Adipocyte (in vitro differentiated cells): ENCODE results near the gene EFNB3.

Source experiments
- DNase-seq: peaks from one replicate; pipeline ENCODE4 v3.0.0-alpha.2; 2015; ENCODE audit warnings: low read depth
- H3K27me3 ChIP-seq: replicated peaks from 2 replicates; pipeline ENCODE4 v1.7.0; 2013; ENCODE audit warnings: mild to moderate bottlenecking, low read length, moderate library complexity; ENCODE audit not compliant: control insufficient read depth, insufficient read depth
- H3K36me3 ChIP-seq: 2 replicates; pipeline ENCODE4 v1.7.0; 2013; ENCODE audit warnings: low read length, mild to moderate bottlenecking, moderate library complexity; ENCODE audit not compliant: control insufficient read depth, insufficient read depth, severe bottlenecking
- H3K4me1 ChIP-seq: 2 replicates; pipeline ENCODE4 v1.7.0; 2013; ENCODE audit warnings: mild to moderate bottlenecking, low read length, moderate library complexity; ENCODE audit not compliant: control insufficient read depth, insufficient read depth
- H3K4me3 ChIP-seq: 2 replicates; pipeline ENCODE4 v1.7.0; 2013; ENCODE audit warnings: mild to moderate bottlenecking, low read length, moderate library complexity
- H3K9ac ChIP-seq: 2 replicates; pipeline ENCODE4 v1.7.0; 2013; ENCODE audit warnings: mild to moderate bottlenecking, low read length, moderate library complexity
- H3K9me3 ChIP-seq: 2 replicates; pipeline ENCODE4 v1.7.0; 2013; ENCODE audit warnings: mild to moderate bottlenecking, low read length, moderate library complexity; ENCODE audit not compliant: control insufficient read depth

Gene EFNB3

DNA sequence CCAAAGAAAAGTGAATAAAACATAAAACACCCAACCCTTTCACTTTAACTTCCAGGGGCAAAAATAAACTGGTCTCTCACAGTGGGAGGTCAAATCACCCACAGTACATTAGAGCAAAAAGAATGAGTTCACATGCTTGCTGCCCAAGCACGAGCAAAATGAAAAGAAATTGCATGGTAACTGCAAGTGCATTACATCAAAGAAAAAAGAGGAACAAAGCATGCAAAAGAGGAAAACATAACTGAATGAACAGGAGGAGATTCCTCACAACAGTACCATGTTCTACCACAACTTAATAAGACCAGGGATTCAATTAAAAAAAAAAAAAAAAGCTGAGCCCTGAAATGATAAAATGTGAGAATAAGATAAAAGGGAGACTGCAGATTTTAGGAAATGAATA, 24.8 kb downstream of the EFNB3 start:
- no peaks in the 10 kb centered on the region for H3K9me3 ChIP-seq
- H3K27me3 ChIP-seq = peaks cover 24% of the 10 kb centered on the region
- H3K9ac ChIP-seq = no peak overlapping the region
- no peaks in the 10 kb centered on the region for H3K36me3 ChIP-seq
- H3K4me3 ChIP-seq = no peak overlapping the region
- H3K4me1 ChIP-seq = no peaks in the 10 kb centered on the region
- no peak for DNase-seq

DNA sequence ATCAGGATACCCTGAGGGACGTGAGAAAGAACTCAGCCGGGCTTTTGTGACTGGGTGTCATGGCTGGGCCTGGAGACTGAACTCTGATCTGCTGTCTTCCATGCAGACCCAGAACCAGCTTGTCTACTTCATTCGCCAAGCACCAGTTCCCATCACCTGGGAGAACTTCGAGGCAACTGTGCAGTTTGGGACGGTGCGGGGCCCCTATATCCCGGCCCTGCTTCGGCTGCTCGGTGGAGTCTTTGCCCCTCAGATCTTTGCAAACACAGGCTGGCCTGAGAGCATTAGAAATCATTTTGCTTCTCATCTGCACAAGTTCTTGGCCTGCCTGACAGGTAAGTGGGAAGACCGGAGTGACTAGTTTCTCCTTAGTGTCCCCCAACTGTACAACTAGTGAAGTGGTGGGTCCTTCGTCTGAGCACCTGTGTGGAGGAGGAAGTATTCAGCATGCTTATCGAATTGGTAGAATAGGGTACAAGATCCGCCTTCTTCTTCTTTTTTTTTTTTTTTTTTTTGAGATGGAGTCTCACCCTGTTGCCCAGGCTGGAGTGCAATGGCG, 28.1 kb downstream of the EFNB3 start:
- Histone ChIP-seq H3K4me1 (no peaks in the 10 kb centered on the region), H3K36me3 (no peaks in the 10 kb centered on the region), H3K9ac (no peak overlapping the region), H3K27me3 (peaks cover 28% of the 10 kb centered on the region), H3K9me3 (no peaks in the 10 kb centered on the region), H3K4me3 (no peak overlapping the region)
- DNase-seq = no peak

DNA sequence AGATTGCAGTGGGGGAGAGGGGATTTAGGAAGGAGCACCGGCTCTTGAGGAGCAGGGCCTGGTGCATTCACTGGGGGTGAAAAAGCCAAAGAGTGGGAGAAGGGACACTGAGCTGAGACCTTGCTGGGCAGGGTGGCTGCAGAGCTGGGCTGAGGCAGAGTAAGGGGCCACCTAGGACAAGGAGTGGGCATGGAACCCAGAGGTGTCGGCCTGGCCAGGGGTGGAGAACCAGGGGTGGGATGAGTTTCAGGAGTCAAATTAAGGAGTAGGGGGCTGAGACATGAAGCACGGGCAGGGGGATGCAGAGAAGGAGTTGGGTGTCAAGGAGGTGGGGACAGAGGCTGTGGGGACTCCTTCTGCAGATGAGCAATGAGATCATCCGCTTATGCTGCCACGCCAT, 32.6 kb downstream of the EFNB3 start:
- peaks cover 42% of the 10 kb centered on the region for H3K27me3 ChIP-seq
- DNase-seq = no peak

GRCh38 chr17:7739746-7740145, 34.7 kb downstream of the EFNB3 start:
- H3K9me3 ChIP-seq = no peaks in the 10 kb centered on the region
- no peak overlapping the region for H3K9ac ChIP-seq
- peaks cover 8% of the 10 kb centered on the region for H3K4me1 ChIP-seq
- no peaks in the 10 kb centered on the region for H3K36me3 ChIP-seq
- DNase-seq = no peak
- H3K27me3 ChIP-seq = peaks cover 33% of the 10 kb centered on the region
- H3K4me3 ChIP-seq = no peak overlapping the region

More for the DNA sequence above, 32.6 kb downstream of the EFNB3 start:
- Histone ChIP-seq H3K9me3 (no peaks in the 10 kb centered on the region), H3K4me1 (no peaks in the 10 kb centered on the region), H3K9ac (no peak overlapping the region), H3K4me3 (no peak overlapping the region), H3K36me3 (no peaks in the 10 kb centered on the region)

DNA sequence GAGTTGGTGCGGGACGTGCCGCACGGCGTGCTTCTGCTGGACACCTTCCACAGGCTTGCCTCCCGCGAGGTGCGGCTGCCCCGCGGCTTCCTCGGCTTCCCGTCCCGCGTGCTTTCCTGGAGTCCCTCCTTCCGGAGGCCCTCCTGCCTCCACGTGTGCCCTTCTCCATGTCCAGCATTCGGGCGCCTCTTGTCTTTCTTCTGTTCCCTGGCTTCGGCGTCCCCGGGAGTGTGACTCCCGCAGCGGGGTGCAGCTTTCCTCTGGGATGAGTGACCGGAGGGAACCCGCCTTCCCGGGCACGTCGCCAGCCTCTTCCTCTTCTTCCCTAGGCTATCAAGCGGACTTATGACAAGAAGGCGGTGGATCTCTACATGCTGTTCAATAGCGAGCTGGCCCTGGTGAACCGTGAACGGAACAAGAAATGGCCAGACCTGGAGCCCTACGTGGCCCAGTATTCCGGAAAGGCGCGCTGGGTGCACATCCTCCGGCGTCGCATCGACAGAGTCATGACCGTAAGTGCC, 35.5 kb downstream of the EFNB3 start:
- no peak overlapping the region for H3K9ac ChIP-seq
- no peak for DNase-seq
- H3K27me3 ChIP-seq = peaks cover 33% of the 10 kb centered on the region
- H3K4me1 ChIP-seq = peaks cover 12% of the 10 kb centered on the region
- no peaks in the 10 kb centered on the region for H3K36me3 ChIP-seq
- no peak overlapping the region for H3K4me3 ChIP-seq
- H3K9me3 ChIP-seq = no peaks in the 10 kb centered on the region

DNA sequence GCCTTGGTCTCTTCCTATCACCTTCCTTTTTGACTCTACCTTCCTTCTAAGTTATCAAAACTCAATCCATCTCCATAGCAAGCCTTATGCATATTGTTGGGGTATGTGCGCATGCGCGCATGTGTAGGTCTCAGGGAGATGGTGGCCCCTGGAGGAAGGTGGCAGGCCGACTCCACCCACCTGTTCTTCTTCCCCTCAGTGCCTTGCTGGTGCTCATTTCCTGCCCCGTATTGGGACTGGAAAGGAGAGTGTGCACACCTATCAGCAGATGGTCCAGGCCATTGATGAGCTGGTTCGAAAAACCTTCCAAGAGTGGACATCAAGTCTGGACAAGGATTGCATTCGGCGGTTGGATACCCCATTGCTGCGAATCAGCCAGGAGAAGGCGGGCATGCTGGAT, 37.7 kb downstream of the EFNB3 start:
- H3K4me3 ChIP-seq = no peak overlapping the region
- H3K4me1 ChIP-seq = peaks cover 32% of the 10 kb centered on the region
- no peak overlapping the region for H3K9ac ChIP-seq
- no peaks in the 10 kb centered on the region for H3K36me3 ChIP-seq
- no peaks in the 10 kb centered on the region for H3K9me3 ChIP-seq
- no peak for DNase-seq
- H3K27me3 ChIP-seq = peaks cover 21% of the 10 kb centered on the region

- peaks cover 45% of the 10 kb centered on the region for H3K4me1 ChIP-seq
- H3K27me3 ChIP-seq = peaks cover 12% of the 10 kb centered on the region
- H3K4me3 ChIP-seq = no peak overlapping the region
- no peaks in the 10 kb centered on the region for H3K36me3 ChIP-seq
- no peaks in the 10 kb centered on the region for H3K9me3 ChIP-seq
- H3K9ac ChIP-seq = no peak overlapping the region
- no peak for DNase-seq
Observed at GRCh38 chr17:7744416-7744815, 39.4 kb downstream of the EFNB3 start.

GRCh38 chr17:7745748-7746470, 40.9 kb downstream of the EFNB3 start:
- no peak overlapping the region for H3K4me3 ChIP-seq
- peaks cover 56% of the 10 kb centered on the region for H3K4me1 ChIP-seq
- no peaks in the 10 kb centered on the region for H3K36me3 ChIP-seq
- peak; percentile 94 for DNase-seq
- H3K9ac ChIP-seq = peak overlapping the region; percentile 55
- peaks cover 5% of the 10 kb centered on the region for H3K9me3 ChIP-seq
- peaks cover under 1% of the 10 kb centered on the region for H3K27me3 ChIP-seq

DNA sequence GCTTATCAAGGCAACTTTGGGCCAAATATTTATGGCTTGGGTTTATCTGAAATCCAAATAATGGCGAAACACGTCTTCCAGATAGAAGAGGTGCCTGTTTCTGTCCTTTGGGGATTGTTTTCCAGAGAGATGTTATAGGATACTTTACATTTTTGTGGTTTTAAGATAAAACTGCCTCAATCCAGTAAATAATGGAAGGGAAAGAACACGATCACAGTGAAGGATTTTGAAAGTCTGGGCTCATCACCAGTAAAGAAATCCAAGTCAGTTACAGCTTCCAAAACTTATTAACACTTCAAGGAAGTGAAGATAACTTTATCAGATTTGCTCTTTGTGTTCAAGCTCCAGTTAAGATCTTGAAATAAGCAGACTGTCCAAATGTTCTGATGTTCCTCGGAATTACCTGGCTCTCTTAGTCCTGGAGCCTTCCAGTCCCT, 42.7 kb downstream of the EFNB3 start:
- DNase-seq = peak; percentile 52
- peak overlapping the region; percentile 63 for H3K4me3 ChIP-seq
- H3K4me1 ChIP-seq = peaks cover 67% of the 10 kb centered on the region
- H3K36me3 ChIP-seq = no peaks in the 10 kb centered on the region
- H3K9me3 ChIP-seq = peaks cover 5% of the 10 kb centered on the region
- H3K27me3 ChIP-seq = no peaks in the 10 kb centered on the region
- peak overlapping the region; percentile 75 for H3K9ac ChIP-seq

DNA sequence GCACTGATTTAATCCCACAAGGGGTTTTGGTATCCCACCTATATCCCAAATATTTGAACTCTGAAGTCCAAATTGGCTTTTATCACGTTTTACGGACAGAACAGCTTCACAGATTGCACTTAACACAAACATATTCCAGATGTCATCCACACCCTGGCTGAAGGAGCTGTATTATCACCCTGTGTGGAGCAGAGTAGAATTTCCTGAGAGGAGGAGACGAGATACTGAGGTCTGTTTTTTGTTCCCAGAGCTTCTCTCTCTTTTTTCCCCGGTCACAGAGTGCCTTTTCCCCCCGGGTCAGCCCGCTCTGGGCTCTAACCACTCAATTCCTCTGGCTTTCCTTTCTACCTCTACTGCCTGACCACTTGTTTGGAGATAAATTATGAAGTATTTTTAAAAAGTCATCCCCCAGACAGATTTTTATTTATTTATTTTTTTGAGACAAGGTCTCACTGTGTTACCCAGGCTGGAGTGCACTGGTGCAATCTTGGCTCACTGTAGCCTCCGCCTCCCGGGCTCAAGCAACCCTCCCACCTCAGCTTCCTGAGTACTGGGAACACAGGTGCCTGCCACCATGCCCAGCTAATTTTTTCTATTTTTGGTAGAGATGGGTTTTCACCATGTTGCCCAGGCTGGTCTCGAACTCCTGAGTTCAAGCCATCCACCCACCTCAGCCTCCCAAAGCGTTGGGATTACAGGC, 43.2 kb downstream of the EFNB3 start:
- DNase-seq = peak; percentile 29
- Histone ChIP-seq H3K4me3 (peak overlapping the region; percentile 63), H3K27me3 (no peaks in the 10 kb centered on the region), H3K4me1 (peaks cover 67% of the 10 kb centered on the region), H3K36me3 (no peaks in the 10 kb centered on the region), H3K9ac (peak overlapping the region; percentile 75), H3K9me3 (peaks cover 5% of the 10 kb centered on the region)

- Histone ChIP-seq H3K4me1 (peaks cover 56% of the 10 kb centered on the region), H3K4me3 (peak overlapping the region; percentile 37), H3K27me3 (no peaks in the 10 kb centered on the region), H3K9me3 (peaks cover 5% of the 10 kb centered on the region), H3K9ac (peak overlapping the region; percentile 52), H3K36me3 (no peaks in the 10 kb centered on the region)
- DNase-seq = peak; percentile 72
Observed at GRCh38 chr17:7750321-7750821, 45.4 kb downstream of the EFNB3 start.
